GM21786 (cell line): ENCODE measurements around the gene PCMTD2.

Source experiments
- ATAC-seq: cut with Tn5 transposase; IDR thresholded peaks from one replicate; pipeline ENCODE4 v1.9.1; 2021; ENCODE audit not compliant: unreplicated experiment

The PCMTD2 gene

GRCh38 chr20:64254571-64255360 lies 782 bp upstream of the PCMTD2 start:
- ATAC-seq = no peak

- ATAC-seq = no peak
Measured at GRCh38 chr20:64256282-64256935, 861 bp downstream of the PCMTD2 start.

DNA sequence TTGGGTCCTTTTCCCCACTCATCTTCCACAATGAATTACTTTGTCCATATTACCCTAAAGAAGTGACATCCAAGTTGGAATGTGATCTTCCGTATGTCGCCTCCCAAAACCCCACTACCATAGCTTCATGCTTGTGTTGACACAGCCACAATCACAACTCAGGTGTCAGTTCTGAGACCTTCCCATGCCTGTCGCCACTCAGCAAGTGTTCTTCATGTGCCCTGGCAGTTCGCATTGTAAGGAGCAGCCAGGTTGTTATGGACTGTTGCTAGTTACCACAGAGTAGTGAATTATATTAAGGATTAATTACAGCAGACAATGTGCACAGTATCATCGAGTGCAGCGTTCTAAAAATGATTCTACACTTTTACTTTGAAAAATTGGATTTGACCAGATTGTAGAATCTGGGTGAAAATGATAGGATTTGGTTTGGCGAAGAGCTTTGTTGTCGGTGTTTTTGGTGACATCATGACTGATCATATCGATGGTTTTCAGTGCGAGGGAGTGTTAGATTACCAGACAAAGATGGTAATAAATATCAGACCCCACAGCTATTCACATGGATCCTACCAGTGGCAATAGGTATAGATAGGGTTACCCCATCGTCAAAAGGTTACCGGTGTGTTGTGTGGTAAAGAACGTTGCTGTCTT lies 1.7 kb downstream of the PCMTD2 start:
- no peak for ATAC-seq

DNA sequence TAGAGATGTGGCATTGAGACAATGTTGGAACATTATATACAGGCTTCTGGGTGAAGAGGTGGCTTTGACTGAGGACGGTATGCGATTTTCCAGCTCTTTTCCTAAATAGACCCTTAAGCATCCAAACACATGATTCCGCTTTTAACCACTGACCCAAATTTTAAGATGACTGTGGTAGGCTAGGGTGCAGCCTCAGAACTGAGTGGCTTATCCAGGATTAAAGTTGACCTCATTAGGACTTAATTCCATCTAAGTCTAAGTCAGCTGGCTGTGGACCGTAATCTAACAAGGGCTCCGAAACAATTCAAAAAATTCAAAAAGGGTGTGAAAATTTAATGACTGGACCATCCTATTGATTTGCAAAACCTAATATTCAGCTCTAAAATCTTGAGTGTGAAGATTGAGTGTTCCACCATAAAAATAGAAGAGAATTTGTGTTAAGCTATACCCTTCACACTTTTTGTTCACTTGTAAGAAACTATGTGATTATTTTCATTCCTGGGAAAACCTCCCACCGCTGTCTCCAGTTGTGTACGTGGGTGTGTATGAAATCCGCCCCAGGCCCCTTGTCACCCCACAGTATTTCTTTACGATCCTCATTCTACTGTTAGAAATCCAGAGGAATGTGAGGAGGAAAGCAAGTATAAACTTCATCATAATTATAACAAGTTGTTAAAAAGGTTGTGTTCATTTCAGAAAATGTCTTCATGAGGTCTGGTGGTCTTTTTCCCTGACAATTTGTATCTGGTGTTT lies 2.7 kb downstream of the PCMTD2 start:
- ATAC-seq = no peak

DNA sequence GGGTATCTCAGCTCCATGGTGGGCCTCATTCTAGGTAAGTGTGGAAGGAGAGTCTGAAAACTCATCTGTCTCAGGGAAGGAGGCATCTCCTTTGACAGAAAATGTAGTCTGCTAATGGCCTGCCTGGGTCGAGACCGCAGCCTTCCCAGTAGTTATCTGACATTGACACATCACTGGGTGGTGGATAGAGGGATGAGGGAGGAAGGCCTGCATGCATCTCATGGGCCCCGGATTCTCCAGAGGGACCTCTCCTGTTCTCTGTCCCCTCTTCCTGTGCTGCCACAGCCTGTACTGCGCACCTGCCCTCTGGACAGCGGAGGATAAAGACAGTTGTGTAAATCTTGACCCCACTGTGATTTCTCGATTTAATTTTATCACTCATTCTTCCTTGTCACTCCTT lies 4.7 kb downstream of the PCMTD2 start:
- ATAC-seq = no peak

DNA sequence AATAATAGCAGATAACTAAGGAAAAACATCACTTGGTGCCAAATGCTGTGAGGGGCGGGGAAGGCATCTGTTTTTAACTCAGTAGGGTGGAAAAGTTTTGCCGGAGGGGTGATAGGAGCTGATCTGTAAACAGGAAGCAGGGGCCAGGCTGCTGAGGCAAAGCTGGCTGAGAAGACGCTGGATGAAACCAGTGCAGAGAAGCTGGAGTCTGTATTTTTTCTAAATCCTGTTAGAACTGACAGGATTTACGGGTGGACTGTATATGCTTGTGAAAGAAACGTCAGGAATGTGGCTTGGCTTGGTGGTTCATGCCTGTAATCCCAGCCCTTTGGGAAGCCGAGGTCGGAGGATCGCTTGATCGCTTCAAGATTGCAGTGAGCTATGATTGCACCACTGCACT lies 5.6 kb downstream of the PCMTD2 start:
- no peak for ATAC-seq

DNA sequence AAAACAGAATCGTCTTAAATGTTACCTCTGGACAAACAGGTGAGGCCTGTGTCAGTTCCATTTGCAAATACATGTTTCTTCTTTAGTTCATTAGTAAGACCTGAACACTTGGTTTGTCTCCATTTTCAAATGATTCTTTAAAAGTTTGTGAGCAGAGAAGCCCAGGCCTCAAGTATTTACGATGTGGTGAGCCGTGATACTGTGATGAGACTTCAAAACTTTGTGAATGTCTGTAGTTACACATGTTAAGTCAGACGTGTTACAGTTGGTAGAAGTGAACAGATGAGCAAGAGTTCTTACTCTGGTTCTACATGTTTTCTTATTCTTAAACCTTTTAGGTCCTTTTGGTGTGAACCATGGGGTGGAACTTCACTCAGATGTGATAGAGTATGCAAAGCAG lies 8.5 kb downstream of the PCMTD2 start:
- ATAC-seq = no peak

GRCh38 chr20:64265201-64265600 lies 9.7 kb downstream of the PCMTD2 start:
- no peak for ATAC-seq

DNA sequence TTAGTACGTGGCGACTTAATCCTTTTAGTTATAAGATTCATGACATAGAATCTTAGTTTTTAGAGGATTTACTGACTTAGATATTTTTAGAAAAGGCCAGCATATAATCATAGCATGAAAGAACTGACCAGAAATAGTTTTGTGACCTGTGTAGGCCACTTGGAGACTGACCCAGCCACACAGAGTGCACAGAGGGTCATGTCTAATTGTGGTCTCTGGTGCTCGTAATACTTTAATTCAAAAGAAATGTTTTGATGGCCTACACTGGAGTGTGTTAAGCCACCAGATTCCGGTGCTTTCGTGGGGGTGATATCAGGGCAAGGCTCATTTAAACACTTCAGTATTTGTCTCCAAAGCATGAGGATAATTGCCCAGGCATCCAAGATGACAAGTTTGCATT lies 11.4 kb downstream of the PCMTD2 start:
- ATAC-seq = no peak

DNA sequence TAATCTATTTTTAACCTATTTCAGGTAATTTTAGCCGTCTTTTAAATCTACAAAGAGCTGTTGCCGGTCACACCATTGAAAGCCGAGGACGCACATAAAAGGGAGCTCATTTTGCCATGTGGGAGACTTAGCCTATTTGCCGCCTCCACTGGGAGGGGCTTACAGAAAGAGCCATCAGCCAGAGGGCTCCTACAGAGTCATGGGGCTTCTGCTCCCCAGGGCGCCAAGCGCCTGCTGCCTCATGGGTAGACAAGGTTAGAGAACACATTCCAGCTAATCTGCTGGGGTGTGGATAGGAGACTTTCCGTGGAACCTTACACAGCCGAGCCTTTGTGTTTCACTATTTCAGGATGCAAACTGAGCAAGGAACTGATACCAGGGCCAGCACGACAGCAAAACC lies 12.6 kb downstream of the PCMTD2 start:
- ATAC-seq = no peak

DNA sequence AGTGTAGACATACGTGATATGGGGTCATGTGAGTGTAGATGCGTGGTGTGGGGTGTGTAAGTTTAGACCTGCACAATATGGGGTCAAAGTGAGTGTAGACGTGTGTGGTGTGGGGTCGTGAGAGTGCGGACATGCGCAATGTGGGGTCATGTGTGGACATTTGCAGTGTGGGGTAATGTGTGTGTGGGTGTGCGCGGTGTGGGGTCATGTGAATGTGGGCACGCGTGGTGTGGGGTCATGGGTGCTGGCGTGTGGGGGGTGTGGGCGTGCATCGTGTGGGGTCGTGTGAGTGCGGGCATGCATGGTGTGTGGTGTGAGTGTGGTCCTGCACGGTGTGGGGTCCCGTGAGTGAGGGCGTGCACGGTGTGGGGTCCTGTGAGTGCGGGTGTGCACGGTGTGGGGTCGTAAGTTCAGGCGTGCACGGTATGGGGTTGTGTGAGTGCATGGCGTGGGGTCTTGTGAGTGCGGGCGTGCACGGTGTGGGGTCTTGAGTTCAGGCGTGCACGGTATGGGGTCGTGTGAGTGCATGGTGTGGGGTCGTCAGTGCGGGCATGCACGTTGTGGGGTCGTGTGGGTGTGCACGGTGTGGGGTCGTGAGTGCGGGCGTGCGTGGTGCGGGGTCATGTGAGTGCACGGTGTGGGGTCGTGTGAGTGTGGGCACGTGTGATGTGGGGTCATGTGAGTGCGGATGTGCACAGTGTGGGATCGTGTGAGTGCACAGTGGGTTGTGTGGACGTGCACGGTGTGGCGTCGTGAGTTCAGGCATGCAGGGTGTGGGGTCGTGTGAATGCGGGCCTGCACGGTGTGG lies 14.3 kb downstream of the PCMTD2 start:
- ATAC-seq = no peak

DNA sequence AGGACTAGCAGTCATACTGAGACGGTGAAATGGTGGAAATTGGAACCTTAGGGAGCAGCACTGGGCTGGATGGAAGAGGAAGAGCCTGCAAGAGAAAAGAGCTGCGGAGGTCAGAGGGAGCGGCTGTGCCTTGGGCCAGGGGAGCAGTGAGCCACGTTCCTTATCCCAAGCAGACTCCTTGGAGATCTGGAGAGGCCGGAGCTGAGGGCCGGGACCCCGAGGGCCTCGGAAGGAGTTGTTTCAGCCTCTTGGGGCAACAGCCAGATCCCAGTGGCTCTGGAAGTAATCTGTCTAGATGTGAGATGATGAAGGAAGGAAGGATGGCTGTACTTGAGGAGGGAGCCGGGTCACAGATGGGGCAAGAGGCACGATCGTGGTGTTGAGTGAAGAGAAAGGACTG lies 16.1 kb downstream of the PCMTD2 start:
- no peak for ATAC-seq

- no peak for ATAC-seq
Measured at GRCh38 chr20:64273109-64273508, 17.6 kb downstream of the PCMTD2 start.

DNA sequence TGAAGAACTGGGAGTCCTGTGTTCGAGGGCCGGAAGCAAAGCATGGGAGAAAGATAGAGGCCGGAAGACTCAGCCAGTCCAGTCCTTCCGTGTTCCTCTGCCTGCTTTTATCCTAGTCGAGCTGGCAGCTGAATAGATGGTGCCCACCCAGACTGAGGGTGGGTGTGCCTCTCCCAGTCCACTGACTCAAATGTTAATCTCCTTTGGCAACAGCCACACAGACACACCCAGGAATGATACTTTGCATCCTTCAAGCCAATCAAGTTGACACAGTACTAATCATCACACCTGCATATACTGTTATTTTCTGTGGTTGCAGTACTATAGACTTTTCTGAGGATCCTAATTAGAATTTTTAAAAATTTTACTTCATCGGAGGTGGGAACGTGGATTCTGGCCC lies 21.3 kb downstream of the PCMTD2 start:
- no peak for ATAC-seq

GRCh38 chr20:64277571-64278316 lies 22.2 kb downstream of the PCMTD2 start:
- ATAC-seq = no peak

GRCh38 chr20:64278317-64278681 lies 22.8 kb downstream of the PCMTD2 start:
- no peak for ATAC-seq

GRCh38 chr20:64279826-64280459 lies 24.4 kb downstream of the PCMTD2 start:
- ATAC-seq = no peak

GRCh38 chr20:64280460-64280843 lies 24.9 kb downstream of the PCMTD2 start:
- no peak for ATAC-seq

DNA sequence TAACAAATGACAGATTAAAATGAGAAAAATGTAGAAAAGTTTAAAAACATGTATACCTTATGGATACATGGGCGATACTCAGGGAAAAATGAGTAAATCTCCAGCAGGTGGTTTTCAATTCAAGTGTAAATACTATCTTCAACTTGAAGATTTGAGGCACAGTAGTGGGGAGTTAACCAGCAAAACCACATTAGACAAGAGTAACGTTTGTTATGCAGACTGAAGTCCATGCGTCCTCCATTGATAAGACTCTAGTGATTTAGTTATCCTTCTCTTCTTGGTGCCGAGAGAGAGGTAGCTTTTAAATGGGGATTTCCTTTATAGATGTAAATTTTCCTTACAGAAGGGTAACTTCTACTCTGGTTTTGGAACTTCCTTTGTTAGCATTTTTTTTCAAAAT lies 28.1 kb downstream of the PCMTD2 start:
- no peak for ATAC-seq
